HEK293T (cell line): ENCODE data around the gene SLC25A1.

Experiments used
- CTCF ChIA-PET: fragments of 350-600 bp; formaldehyde crosslinking; extraction: SDS; loops from one replicate; lab custom pipeline; 2021; ENCODE audit warnings: antibody characterized with exemption, inconsistent platforms; lab: Yijun Ruan, JAX
- POLR2A ChIA-PET: fragments of 350-600 bp; formaldehyde crosslinking; extraction: SDS; loops from one replicate; lab custom pipeline; 2020; ENCODE audit warnings: antibody characterized with exemption, inconsistent platforms; lab: Yijun Ruan, JAX
- DNase-seq: peaks from one replicate; pipeline ENCODE4 v3.0.0; 2012; ENCODE audit warnings: mixed read lengths; ENCODE audit errors: extremely low spot score
- ARNT ChIP-seq: fragments of 450-650 bp; IDR thresholded peaks from 2 replicates; pipeline ENCODE4 v1.6.1; 2017; ENCODE audit warnings: mild to moderate bottlenecking
- BHLHE40 ChIP-seq: fragments of 450-650 bp; IDR thresholded peaks from 2 replicates; pipeline ENCODE4 v1.6.1; 2016; ENCODE audit warnings: mild to moderate bottlenecking, moderate library complexity, borderline replicate concordance
- CTBP1 ChIP-seq: fragments of 450-650 bp; IDR thresholded peaks from 2 replicates; pipeline ENCODE4 v1.6.1; 2016; ENCODE audit warnings: borderline replicate concordance
- ELF4 ChIP-seq: fragments of 450-650 bp; IDR thresholded peaks from 2 replicates; pipeline ENCODE4 v1.6.1; 2017; ENCODE audit warnings: antibody characterized with exemption
- FOXA1 ChIP-seq: fragments of 450-650 bp; IDR thresholded peaks from 2 replicates; pipeline ENCODE4 v1.6.1; 2016; ENCODE audit warnings: mild to moderate bottlenecking
- FOXK2 ChIP-seq: fragments of 450-650 bp; IDR thresholded peaks from 2 replicates; pipeline ENCODE4 v1.6.1; 2016; ENCODE audit warnings: mild to moderate bottlenecking
- FOXM1 ChIP-seq: fragments of 450-650 bp; IDR thresholded peaks from 2 replicates; pipeline ENCODE4 v1.6.1; 2017; ENCODE audit warnings: mild to moderate bottlenecking, borderline replicate concordance
- HDGF ChIP-seq: fragments of 450-650 bp; IDR thresholded peaks from 2 replicates; pipeline ENCODE4 v1.6.1; 2017; ENCODE audit warnings: antibody characterized with exemption, borderline replicate concordance
- L3MBTL2 ChIP-seq: fragments of 450-650 bp; conservative IDR thresholded peaks from 2 replicates; pipeline ENCODE4 v1.6.1; 2016; ENCODE audit warnings: mild to moderate bottlenecking
- LEF1 ChIP-seq: fragments of 450-650 bp; IDR thresholded peaks from 2 replicates; pipeline ENCODE4 v1.6.1; 2017; ENCODE audit warnings: mild to moderate bottlenecking, borderline replicate concordance
- NFRKB ChIP-seq: fragments of 450-650 bp; IDR thresholded peaks from 2 replicates; pipeline ENCODE4 v1.6.1; 2016; ENCODE audit warnings: mild to moderate bottlenecking, moderate library complexity
- PKNOX1 ChIP-seq: fragments of 450-650 bp; IDR thresholded peaks from 2 replicates; pipeline ENCODE4 v1.6.1; 2016
- SP1 ChIP-seq: fragments of 450-650 bp; IDR thresholded peaks from 2 replicates; pipeline ENCODE4 v1.6.1; 2017
- SUZ12 ChIP-seq: fragments of 450-650 bp; IDR thresholded peaks from 2 replicates; pipeline ENCODE4 v1.6.1; 2016; ENCODE audit warnings: mild to moderate bottlenecking
- TARDBP ChIP-seq: fragments of 450-650 bp; IDR thresholded peaks from 2 replicates; pipeline ENCODE4 v1.6.1; 2016
- ZNF384 ChIP-seq: fragments of 450-650 bp; IDR thresholded peaks from 2 replicates; pipeline ENCODE4 v1.6.1; 2016

Gene SLC25A1

DNA sequence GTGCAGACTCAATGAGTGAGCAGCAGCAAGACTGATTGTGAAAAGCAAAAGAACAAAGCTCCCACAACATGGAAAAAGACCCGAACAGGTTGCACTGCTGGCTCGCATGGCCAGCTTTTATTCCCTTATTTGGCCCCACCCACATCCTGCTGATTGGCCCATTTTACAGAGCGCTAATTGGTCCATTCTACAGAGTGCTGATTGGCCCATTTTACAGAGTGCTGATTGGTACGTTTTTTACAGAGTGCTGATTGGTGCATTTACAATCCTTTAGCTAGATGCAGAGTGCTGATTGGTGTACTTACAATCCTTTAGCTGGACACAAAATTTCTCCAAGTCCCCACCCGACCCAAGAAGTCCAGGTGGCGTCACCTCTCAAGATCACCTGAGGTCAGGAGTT, 15.3 kb upstream of the SLC25A1 start:
- ChIA-PET POLR2A (no interaction called here), CTCF (no interaction called here)
- TF ChIP-seq SP1 = no peak
- TF ChIP-seq FOXA1 = no peak
- no peak for TF ChIP-seq FOXM1
- no peak for TF ChIP-seq L3MBTL2
- TF ChIP-seq ELF4 = no peak
- TF ChIP-seq ARNT = no peak
- no peak for TF ChIP-seq PKNOX1
- TF ChIP-seq FOXK2 = no peak
- TF ChIP-seq CTBP1 = no peak
- no peak for TF ChIP-seq BHLHE40
- TF ChIP-seq TARDBP = no peak
- TF ChIP-seq LEF1 = no peak
- TF ChIP-seq SUZ12 = no peak
- no peak for TF ChIP-seq NFRKB
- TF ChIP-seq ZNF384 = no peak
- no peak for TF ChIP-seq HDGF
- DNase-seq = no peak

- TF ChIP-seq FOXM1 (no peak), PKNOX1 (no peak), NFRKB (no peak), HDGF (no peak), SUZ12 (no peak), L3MBTL2 (no peak), TARDBP (no peak), BHLHE40 (no peak), ELF4 (no peak), ARNT (no peak), FOXK2 (no peak), FOXA1 (no peak), SP1 (no peak), LEF1 (no peak), CTBP1 (no peak), ZNF384 (no peak)
- DNase-seq = no peak
- ChIA-PET POLR2A (no interaction called here), CTCF (no interaction called here)
Observed at GRCh38 chr22:19187716-19188563, 9.4 kb upstream of the SLC25A1 start.

DNA sequence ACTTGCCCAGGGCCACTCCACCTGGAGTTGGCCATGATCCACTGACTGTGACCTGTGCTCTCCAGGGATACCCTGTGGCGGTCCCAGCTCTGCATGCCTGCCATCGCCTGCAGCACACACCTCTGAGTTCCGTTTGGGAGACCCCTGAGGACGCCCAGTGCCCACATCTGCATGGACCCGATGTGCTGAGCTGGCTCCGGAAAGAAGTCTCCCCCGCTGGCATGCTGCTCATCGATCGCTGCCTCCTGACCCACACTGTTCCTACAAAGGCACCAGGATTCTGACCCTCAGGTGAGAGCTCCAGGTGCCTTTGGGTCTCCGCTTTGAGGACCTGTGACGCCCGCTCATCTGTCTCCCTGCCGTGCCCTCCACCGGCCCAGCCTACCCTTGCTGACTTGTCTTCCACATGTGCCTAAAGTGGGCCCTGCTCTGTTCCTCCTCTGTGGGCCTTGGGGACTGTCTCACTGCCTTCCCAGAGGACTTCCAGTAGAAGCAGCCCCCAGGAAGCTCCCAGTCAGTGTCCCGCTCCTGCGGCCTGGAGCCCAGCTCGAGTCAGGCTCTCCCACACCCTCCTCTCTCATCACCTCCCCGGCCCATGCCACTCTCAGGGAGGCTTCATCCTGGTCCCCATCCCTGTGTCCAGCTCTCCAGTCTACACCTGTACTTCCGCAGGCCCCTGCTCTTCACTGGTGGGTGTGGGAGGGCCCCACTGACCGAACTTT, 5.9 kb upstream of the SLC25A1 start:
- no peak for DNase-seq
- ChIA-PET CTCF (interaction anchor here (0.7 kb wide), 1 partner anchor 112 kb away, joined by 3 read pairs; no protein-coding TSS in a partner anchor), POLR2A (interaction anchor here (0.6 to 0.9 kb wide), 2 partner anchors 40 to 108 kb away, joined by 3 read pairs; partner anchors contain the start of gene ESS2)
- TF ChIP-seq TARDBP (no peak), CTBP1 (no peak), HDGF (no peak), SP1 (no peak), BHLHE40 (no peak), ELF4 (no peak), L3MBTL2 (no peak), FOXA1 (no peak), PKNOX1 (no peak), ARNT (no peak), ZNF384 (no peak), SUZ12 (no peak), LEF1 (no peak), FOXK2 (no peak)

- ChIA-PET POLR2A (interaction anchor here (1.0 to 1.1 kb wide), 3 partner anchors 9 to 264 kb away, joined by 3 to 4 read pairs (median 3); partner anchors contain the start of gene C22orf39), CTCF (no interaction called here)
- DNase-seq = no peak
- TF ChIP-seq ZNF384 (no peak), TARDBP (no peak), ELF4 (no peak), CTBP1 (no peak), NFRKB (no peak), HDGF (no peak), BHLHE40 (no peak), SUZ12 (no peak), FOXK2 (no peak), FOXA1 (no peak), L3MBTL2 (no peak), SP1 (no peak), ARNT (no peak), PKNOX1 (no peak), FOXM1 (no peak), LEF1 (no peak)
Observed at GRCh38 chr22:19183216-19183615, 4.7 kb upstream of the SLC25A1 start.
